GM21576 (cell line): Measurements from ENCODE around the gene TAF11.
"Not testable (repeated sequence)": the region's sequence is repeated elsewhere in the genome, so short reads cannot be mapped to it uniquely, and the experiment has no call there.

Source experiments
- ATAC-seq: cut with Tn5 transposase; IDR thresholded peaks from one replicate; pipeline ENCODE4 v1.9.1; 2021; ENCODE audit warnings: mild to moderate bottlenecking, moderate library complexity; ENCODE audit not compliant: unreplicated experiment

Gene TAF11

GRCh38 chr6:34867484-34867883 lies 20.4 kb downstream of the TAF11 start:
- ATAC-seq, result no peak

DNA sequence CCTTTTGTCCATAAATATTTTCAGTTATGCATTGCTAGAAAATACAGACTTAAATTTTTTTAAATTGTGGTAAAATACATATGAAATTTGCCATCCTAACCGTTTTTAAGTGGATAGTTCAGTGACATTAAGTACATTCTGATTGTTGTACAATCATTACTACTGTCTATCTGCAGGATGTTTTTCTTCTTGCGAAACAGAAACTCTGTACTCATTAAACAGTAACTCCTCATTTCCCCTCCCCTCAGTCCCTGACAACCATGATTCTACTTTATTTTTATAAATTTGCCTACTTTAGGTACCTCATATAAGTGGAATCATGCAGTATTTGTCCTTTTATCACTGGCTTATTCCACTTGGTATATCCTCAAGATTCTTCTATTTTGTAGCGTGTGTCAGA lies 21.3 kb downstream of the TAF11 start:
- no peak for ATAC-seq

GRCh38 chr6:34865107-34865506 lies 22.7 kb downstream of the TAF11 start:
- ATAC-seq, result no peak

GRCh38 chr6:34864007-34864406 lies 23.8 kb downstream of the TAF11 start:
- no peak for ATAC-seq

- no peak for ATAC-seq
Observed at GRCh38 chr6:34860776-34861175, 27.1 kb downstream of the TAF11 start.

- no peak for ATAC-seq
Observed at GRCh38 chr6:34859951-34860350, 27.9 kb downstream of the TAF11 start.

DNA sequence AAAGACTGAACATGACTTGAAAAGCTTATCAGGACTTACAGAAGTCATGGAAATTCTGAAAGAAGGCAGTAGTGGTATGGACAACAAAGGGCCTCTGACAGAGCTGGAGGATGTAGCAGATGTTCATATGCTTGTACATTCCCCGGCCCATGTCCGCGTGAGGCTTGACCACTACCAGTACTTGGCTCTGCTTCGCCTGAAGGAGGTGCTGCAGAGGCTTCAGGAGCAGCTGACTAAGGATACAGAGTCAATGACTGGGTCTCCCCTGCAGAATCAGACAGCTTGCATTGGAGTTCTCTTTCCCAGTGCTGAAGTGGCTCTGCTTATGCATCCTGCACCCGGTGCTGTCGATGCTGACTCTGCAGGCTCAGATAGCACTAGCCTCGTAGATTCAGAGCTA lies 29.2 kb downstream of the TAF11 start:
- no peak for ATAC-seq

- no peak for ATAC-seq
Observed at GRCh38 chr6:34855463-34855862, 32.4 kb downstream of the TAF11 start.

DNA sequence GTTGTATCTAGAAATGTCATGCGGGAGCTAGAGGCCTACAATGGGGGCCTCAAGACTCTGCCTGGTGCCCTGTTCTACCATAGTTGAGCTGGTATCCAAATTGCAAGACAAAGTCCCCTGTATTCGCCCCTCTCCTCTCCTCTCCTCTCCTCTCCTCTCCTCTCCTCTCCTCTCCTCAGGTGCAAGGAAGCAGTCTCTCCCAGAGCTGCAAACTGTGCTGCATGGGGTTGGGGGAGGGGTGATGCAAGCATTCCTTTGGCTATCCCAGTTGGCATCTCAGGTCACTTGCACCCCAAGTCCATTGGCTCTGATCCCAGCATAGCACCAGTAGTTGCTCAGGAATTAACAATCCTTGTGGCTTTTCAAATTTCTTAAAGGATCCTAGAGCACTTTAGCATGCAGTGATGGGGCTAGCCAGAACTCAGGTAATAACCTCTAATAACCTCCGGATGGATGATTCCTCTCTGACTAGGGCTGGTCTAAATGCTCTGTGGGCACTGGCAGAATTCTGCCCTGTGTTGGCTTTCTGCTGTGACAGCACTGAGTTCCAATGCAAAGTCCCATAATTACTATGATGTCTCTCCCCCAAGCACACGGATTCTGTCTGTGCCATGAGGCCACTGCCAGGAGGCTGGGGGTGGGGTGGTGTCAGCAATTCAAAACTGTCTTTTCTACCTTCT lies 35.3 kb downstream of the TAF11 start:
- ATAC-seq, result no peak

- ATAC-seq, result no peak
Observed at GRCh38 chr6:34851361-34851760, 36.5 kb downstream of the TAF11 start.

GRCh38 chr6:34849066-34849465 lies 38.8 kb downstream of the TAF11 start:
- ATAC-seq, result not testable (repeated sequence)

DNA sequence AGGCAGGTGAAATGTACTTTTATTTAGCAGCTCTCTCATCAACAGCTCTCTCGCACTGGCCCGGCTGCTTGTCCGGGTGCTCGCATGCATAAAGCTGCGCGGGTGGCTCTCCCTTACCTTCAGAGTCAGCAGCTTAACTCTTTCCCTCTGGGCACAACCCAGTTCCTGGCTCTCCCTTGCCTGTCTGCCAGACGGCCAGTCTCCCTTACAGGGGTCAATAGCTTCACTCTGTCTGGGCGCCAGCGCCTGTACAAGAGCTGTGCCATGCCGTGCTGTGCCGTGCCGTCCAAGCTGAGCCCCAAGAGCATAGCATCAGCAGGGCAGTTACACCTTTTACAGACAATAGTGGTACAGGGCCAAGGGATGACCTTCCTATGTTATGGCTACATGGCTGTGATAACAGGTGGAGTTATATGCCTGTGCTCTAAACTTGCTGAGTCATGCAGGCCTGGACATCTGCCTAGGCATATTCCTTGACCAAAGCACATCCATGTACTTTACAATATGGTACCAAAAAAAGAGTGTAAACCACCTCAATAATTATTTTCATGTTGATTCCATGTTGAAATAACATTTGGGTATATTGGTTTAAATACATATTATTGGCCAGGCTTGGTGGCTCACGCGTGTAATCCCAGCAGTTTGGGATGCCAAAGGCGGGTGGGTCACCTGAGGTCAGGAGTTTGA lies 48.0 kb downstream of the TAF11 start:
- ATAC-seq, result no peak

GRCh38 chr6:34837528-34837927 lies 50.3 kb downstream of the TAF11 start:
- no peak for ATAC-seq

DNA sequence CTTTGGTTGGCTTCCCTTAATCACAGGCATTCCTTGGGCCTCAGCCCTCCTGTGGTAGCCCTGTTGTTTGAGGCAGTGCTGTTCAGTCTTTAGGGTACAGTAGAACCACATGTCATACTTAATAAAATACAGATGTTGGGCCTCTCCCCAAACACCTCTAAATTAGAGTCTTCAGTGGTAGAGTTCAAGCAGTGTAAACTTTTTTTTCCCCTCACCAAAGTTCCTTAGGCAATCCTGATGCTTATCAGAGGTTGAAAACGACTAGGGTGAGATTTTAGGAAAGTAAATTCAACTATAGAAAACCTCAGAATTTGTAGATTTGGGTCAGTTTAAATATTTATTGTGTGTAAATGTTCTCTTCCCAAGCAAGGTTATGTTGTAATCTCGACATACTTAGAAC lies 51.4 kb downstream of the TAF11 start:
- ATAC-seq, result no peak

GRCh38 chr6:34836008-34836407 lies 51.8 kb downstream of the TAF11 start:
- ATAC-seq, result no peak

DNA sequence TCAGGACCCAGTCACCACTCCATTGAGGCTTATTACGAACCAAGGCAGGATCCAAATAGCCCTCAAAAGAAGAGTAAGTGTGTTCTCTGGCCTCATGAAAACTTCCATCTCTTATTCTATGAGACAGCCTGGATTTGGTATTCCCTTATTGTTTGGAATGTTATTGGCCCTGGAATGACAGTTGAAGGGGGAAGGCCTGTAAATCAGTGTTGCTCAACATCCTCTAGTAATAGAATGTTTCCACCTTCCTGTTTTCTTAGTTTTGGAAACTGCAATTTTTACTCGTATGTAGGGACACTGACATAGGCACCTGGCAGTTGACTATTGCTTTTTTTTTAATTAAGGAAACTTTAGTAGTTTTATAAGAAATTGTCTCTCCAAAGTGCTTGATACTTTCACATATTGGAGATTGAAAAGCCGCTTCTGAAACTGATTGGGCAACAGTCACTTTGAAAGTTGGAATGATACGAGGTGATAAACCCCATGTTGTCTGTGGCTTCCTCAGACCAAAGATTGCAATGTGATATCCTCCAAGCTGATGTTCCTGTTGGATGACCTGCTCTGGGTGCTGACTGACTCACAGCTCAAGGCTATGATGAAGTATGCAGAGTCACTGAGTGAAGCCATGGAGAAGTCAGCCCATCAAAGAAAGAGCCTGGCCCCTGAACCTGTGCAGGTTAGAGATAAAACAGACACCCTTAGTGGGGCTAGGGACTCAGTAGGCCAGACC lies 52.9 kb downstream of the TAF11 start:
- ATAC-seq, result no peak

- no peak for ATAC-seq
Observed at GRCh38 chr6:34832942-34833341, 54.9 kb downstream of the TAF11 start.

- no peak for ATAC-seq
Observed at GRCh38 chr6:34829137-34829536, 58.7 kb downstream of the TAF11 start.
